ENCODE results near the gene AUTS2.

DNA sequence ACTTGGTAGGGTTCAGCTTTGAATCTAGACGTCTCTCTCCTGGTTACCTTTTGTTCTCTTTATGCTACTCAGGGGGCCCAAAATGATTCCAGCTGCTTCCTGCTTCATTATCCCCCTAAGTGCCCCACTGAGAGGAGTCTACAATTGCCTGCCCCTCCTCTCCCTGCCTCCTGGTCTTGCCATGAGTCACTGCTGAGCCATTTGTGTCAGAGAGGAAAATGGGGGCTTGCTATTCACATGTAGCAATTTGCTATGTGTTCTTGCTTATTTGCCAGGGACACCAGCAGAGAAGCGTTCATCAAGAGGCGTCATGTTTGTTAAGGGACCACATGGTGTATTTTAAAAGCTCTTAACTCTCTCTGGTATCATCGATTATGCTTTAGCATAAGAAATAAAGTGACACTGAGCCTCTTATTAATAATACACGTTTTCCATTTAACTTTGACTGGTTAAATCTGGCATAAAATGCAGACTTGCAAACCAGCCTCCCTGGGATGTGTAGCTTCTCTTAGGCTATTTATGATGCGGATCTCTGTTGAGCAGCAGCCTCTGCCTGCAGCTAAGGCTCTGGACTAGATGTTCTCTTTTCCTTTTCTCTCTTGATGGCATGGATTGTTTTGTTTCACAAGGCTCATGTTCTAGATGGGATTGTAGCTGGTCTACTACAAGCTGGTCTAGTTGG, 239.3 kb downstream of the AUTS2 start:
- TF ChIP-seq CEBPB (IDR thresholded peaks at IDR 0.05; ENCODE audit: low read depth, low read length) (no peak), KDM1A (IDR thresholded peaks at IDR 0.05; ENCODE audit: borderline replicate concordance, low read length) (no peak), POLR2A (IDR thresholded peaks at IDR 0.05; ENCODE audit: control extremely low read depth in 1 of 2, low read depth in 2 of 2, low read length in 2 of 2) (no peak)
